Choroid plexus epithelial cell (primary cell): ENCODE measurements around the gene ADCY10.

Source experiments
- DNase-seq: peaks from one replicate; pipeline ENCODE4 v3.0.0-alpha.2; 2010; ENCODE audit warnings: low read depth
- H3K4me3 ChIP-seq: 2 replicates; pipeline ENCODE4 v1.5.1; 2011; ENCODE audit warnings: low read depth, mild to moderate bottlenecking, control low read depth, low read length, moderate library complexity
- CTCF ChIP-seq: conservative IDR thresholded peaks from 2 replicates; pipeline ENCODE4 v1.5.1; 2011; ENCODE audit warnings: low read depth, mild to moderate bottlenecking, control low read depth, inconsistent platforms, low read length, moderate library complexity

The ADCY10 gene

GRCh38 chr1:167805041-167805556 lies 108.8 kb downstream of the ADCY10 start:
- H3K4me3 ChIP-seq, result no peak overlapping the region
- TF ChIP-seq CTCF, result peak; percentile 5
- no peak for DNase-seq

GRCh38 chr1:167803358-167804207 lies 110.4 kb downstream of the ADCY10 start:
- peak; percentile 98 for DNase-seq
- H3K4me3 ChIP-seq, result no peak overlapping the region
- TF ChIP-seq CTCF, result peak; percentile 98

GRCh38 chr1:167802235-167802634 lies 111.7 kb downstream of the ADCY10 start:
- no peak for TF ChIP-seq CTCF

GRCh38 chr1:167800251-167800650 lies 113.7 kb downstream of the ADCY10 start:
- no peak overlapping the region for H3K4me3 ChIP-seq
- no peak for TF ChIP-seq CTCF
- no peak for DNase-seq

More at GRCh38 chr1:167802235-167802634, 111.7 kb downstream of the ADCY10 start:
- DNase-seq, result no peak
- H3K4me3 ChIP-seq, result no peak overlapping the region

GRCh38 chr1:167799747-167800146 lies 114.2 kb downstream of the ADCY10 start:
- no peak for TF ChIP-seq CTCF
- H3K4me3 ChIP-seq, result no peak overlapping the region
- DNase-seq, result no peak

GRCh38 chr1:167798952-167799351 lies 115.0 kb downstream of the ADCY10 start:
- TF ChIP-seq CTCF, result no peak
- no peak overlapping the region for H3K4me3 ChIP-seq
- DNase-seq, result no peak

- H3K4me3 ChIP-seq, result no peak overlapping the region
These were observed 116.9 kb downstream of the ADCY10 start for GRCh38 chr1:167797015-167797414.

More at GRCh38 chr1:167797015-167797414, 116.9 kb downstream of the ADCY10 start:
- TF ChIP-seq CTCF, result peak; percentile 26
- DNase-seq, result peak; percentile 99
